ENCODE measurements around the gene CCDC63. TPM values are rescaled to one million over a fixed set of nuclear protein-coding genes. Genes with fewer than 3 reads are reported as not detected.

CCDC63 gene
- total and polyA plus RNA-seq, 9 of the 15 experiments (the other 6 are each of a cell fraction or from before 2014, with no cell fraction given) = not detected

- POLR2A ChIA-PET = no interaction called here
- WGBS (ENCODE audit: insufficient coverage, low coverage, missing lambda C conversion rate) = 1% methylated on average over 5 of the region's 5 CpGs
- H3K27ac ChIP-seq (ENCODE audit: extremely low read depth, low read depth, low read length) = no peak overlapping the region
- intact Hi-C loops (cut with micrococcal nuclease) (no loop called here), in situ Hi-C loops (cut with MboI) (no loop called here)
- FAIRE-seq (no peak), ATAC-seq (no peak), DNase-seq (ENCODE audit: extremely low read depth in 1 of 4, low spot score in 3 of 4) (no peak)
- no peaks in the 10 kb centered on the region for H3K79me2 ChIP-seq (ENCODE audit: control insufficient read depth, insufficient read depth, low read length)
- TF ChIP-seq ETV6 (IDR thresholded peaks at IDR 0.05; ENCODE audit: borderline replicate concordance in 1 of 2, low read depth in 2 of 2, low read length in 1 of 2) = no peak
- no peak for TF ChIP-seq ETV6 (CRISPR knock-in tag; IDR thresholded peaks at IDR 0.05; ENCODE audit: borderline replicate concordance)
- TF ChIP-seq ELK1 (CRISPR knock-in tag; IDR thresholded peaks at IDR 0.05) = no peak
- no peak for TF ChIP-seq ZNF778 (CRISPR knock-in tag; IDR thresholded peaks at IDR 0.05)
- TF ChIP-seq ZNF232 (CRISPR knock-in tag; IDR thresholded peaks at IDR 0.05) = no peak
- no peak for TF ChIP-seq TEAD1 (CRISPR knock-in tag; IDR thresholded peaks at IDR 0.05)
- TF ChIP-seq, protein P1, sequence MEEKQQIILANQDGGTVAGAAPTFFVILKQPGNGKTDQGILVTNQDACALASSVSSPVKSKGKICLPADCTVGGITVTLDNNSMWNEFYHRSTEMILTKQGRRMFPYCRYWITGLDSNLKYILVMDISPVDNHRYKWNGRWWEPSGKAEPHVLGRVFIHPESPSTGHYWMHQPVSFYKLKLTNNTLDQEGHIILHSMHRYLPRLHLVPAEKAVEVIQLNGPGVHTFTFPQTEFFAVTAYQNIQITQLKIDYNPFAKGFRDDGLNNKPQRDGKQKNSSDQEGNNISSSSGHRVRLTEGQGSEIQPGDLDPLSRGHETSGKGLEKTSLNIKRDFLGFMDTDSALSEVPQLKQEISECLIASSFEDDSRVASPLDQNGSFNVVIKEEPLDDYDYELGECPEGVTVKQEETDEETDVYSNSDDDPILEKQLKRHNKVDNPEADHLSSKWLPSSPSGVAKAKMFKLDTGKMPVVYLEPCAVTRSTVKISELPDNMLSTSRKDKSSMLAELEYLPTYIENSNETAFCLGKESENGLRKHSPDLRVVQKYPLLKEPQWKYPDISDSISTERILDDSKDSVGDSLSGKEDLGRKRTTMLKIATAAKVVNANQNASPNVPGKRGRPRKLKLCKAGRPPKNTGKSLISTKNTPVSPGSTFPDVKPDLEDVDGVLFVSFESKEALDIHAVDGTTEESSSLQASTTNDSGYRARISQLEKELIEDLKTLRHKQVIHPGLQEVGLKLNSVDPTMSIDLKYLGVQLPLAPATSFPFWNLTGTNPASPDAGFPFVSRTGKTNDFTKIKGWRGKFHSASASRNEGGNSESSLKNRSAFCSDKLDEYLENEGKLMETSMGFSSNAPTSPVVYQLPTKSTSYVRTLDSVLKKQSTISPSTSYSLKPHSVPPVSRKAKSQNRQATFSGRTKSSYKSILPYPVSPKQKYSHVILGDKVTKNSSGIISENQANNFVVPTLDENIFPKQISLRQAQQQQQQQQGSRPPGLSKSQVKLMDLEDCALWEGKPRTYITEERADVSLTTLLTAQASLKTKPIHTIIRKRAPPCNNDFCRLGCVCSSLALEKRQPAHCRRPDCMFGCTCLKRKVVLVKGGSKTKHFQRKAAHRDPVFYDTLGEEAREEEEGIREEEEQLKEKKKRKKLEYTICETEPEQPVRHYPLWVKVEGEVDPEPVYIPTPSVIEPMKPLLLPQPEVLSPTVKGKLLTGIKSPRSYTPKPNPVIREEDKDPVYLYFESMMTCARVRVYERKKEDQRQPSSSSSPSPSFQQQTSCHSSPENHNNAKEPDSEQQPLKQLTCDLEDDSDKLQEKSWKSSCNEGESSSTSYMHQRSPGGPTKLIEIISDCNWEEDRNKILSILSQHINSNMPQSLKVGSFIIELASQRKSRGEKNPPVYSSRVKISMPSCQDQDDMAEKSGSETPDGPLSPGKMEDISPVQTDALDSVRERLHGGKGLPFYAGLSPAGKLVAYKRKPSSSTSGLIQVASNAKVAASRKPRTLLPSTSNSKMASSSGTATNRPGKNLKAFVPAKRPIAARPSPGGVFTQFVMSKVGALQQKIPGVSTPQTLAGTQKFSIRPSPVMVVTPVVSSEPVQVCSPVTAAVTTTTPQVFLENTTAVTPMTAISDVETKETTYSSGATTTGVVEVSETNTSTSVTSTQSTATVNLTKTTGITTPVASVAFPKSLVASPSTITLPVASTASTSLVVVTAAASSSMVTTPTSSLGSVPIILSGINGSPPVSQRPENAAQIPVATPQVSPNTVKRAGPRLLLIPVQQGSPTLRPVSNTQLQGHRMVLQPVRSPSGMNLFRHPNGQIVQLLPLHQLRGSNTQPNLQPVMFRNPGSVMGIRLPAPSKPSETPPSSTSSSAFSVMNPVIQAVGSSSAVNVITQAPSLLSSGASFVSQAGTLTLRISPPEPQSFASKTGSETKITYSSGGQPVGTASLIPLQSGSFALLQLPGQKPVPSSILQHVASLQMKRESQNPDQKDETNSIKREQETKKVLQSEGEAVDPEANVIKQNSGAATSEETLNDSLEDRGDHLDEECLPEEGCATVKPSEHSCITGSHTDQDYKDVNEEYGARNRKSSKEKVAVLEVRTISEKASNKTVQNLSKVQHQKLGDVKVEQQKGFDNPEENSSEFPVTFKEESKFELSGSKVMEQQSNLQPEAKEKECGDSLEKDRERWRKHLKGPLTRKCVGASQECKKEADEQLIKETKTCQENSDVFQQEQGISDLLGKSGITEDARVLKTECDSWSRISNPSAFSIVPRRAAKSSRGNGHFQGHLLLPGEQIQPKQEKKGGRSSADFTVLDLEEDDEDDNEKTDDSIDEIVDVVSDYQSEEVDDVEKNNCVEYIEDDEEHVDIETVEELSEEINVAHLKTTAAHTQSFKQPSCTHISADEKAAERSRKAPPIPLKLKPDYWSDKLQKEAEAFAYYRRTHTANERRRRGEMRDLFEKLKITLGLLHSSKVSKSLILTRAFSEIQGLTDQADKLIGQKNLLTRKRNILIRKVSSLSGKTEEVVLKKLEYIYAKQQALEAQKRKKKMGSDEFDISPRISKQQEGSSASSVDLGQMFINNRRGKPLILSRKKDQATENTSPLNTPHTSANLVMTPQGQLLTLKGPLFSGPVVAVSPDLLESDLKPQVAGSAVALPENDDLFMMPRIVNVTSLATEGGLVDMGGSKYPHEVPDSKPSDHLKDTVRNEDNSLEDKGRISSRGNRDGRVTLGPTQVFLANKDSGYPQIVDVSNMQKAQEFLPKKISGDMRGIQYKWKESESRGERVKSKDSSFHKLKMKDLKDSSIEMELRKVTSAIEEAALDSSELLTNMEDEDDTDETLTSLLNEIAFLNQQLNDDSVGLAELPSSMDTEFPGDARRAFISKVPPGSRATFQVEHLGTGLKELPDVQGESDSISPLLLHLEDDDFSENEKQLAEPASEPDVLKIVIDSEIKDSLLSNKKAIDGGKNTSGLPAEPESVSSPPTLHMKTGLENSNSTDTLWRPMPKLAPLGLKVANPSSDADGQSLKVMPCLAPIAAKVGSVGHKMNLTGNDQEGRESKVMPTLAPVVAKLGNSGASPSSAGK (IDR thresholded peaks at IDR 0.05) = no peak
- TF ChIP-seq RBM22 (IDR thresholded peaks at IDR 0.05; ENCODE audit: low read depth, low read length, poor library complexity, severe bottlenecking) = no peak
- no peak for TF ChIP-seq ESRRA (IDR thresholded peaks at IDR 0.05; ENCODE audit: borderline replicate concordance, low read depth)
- H3K4me2 ChIP-seq (ENCODE audit: insufficient read depth, low read length) = no peak overlapping the region
- no peaks in the 10 kb centered on the region for H3K9me1 ChIP-seq (ENCODE audit: control insufficient read depth, insufficient read depth, low read length)
- no peaks in the 10 kb centered on the region for H4K20me1 ChIP-seq (replicated peaks; ENCODE audit: control insufficient read depth, insufficient read depth, low read length)
- H3K36me3 ChIP-seq (ENCODE audit: control insufficient read depth, insufficient read depth, low read length) = no peaks in the 10 kb centered on the region
- H3K27me3 ChIP-seq (ENCODE audit: control insufficient read depth in 2 of 2, insufficient read depth in 2 of 2, low read length in 2 of 2) = peaks cover 22 to 59% of the 10 kb centered on the region in 2 experiments; a peak in 4 of 5 replicates
- no peak overlapping the region for H2AFZ ChIP-seq (ENCODE audit: low read depth, low read length)
- BruUV-seq (replicated peaks) = no TSS peak
- H3K9ac ChIP-seq (ENCODE audit: insufficient read depth in 1 of 2, low read depth in 2 of 2, low read length in 2 of 2) = no peak overlapping the region
- no peak overlapping the region for H3K4me3 ChIP-seq
- H3K9me3 ChIP-seq (replicated peaks; ENCODE audit: control insufficient read depth, insufficient read depth, low read depth, low read length) = no peaks in the 10 kb centered on the region
- no peaks in the 10 kb centered on the region for H3K4me1 ChIP-seq (replicated peaks in 1 of 2; ENCODE audit: control insufficient read depth in 2 of 2, insufficient read depth in 2 of 2, low read length in 2 of 2)
- CTCF ChIA-PET (ENCODE audit: low intra/inter-chr PET ratio) = no interaction called here
These were observed 70.7 kb downstream of the CCDC63 start for GRCh38 chr12:110917467-110917866.

Data from K562 (cell line).